ENCODE data around the gene CAMSAP2. TPM values are rescaled to one million over a fixed set of nuclear protein-coding genes. Genes with fewer than 3 reads are reported as not detected.

CAMSAP2 gene
- total RNA-seq, 1 donor from 2014 or later: 37.3 TPM

DNA sequence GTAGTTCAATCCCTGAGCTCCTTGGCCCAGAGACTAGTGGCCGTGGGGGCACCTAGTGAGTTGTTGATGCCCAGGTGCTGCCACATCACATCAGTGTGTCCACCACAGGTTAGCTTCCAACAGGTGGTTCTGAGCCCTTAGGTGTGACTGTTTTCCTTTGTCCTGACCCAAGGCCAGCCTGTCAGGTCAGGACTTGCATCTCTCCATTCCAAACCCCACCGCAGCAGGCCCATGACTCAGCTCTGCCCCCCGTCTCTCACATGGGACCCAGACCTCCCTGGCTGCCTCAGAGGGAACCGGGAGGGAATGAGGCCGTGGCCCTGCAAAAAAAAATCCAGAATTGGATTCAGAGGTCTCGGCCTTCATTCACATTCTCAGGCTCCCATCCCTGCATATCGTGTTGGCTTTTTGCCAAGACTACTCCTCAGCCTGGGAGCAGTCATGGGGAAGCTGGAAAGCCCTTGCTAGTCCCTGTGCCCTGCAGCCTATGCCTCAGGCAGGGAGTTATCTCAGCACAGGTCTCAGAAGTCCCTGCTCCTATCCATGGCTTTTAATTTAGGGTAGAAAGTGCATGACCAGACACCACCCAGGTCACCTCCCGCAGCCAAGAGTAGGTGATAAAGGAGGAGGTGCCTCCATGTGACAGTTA is 163.2 kb downstream of the CAMSAP2 start:
- no peak for DNase-seq

DNA sequence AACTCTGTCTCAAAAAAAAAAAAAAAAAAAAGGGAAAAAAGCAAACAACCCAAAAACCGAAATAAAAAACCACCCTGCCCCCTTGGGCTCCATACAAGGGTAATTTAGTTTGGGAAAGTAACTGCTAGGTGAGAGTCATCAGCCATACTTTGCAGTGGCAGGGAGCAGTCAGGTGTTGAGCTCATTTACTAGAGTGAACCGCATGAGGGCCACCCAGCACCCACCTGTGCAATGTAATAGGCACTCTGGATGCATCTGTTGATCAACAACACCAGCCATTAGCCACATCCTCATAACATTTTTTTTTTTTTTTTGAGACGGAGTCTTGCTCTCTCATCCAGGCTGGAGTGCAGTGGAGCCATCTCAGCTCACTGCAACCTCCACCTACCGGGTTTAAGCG is 165.1 kb downstream of the CAMSAP2 start:
- no peak for DNase-seq

DNA sequence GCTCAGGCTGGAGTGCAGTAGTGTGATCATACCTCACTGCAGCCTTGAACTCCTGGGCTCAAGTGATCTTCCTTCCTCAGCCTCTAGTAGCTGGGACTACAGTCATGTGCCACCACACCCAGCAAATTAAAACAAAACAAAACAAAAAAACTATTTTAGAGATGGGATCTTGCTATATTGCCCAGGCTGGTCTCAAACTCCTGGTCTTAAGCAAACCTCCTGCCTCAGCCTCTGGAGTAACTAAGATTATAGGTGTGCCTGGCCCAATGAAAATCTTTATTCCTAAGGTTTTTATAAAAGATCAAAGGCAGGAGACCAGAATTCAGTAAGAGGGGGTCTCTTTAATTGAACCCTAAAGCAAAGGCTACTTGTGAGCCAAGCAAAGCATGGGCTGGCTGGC is 166.1 kb downstream of the CAMSAP2 start:
- no peak for DNase-seq

DNA sequence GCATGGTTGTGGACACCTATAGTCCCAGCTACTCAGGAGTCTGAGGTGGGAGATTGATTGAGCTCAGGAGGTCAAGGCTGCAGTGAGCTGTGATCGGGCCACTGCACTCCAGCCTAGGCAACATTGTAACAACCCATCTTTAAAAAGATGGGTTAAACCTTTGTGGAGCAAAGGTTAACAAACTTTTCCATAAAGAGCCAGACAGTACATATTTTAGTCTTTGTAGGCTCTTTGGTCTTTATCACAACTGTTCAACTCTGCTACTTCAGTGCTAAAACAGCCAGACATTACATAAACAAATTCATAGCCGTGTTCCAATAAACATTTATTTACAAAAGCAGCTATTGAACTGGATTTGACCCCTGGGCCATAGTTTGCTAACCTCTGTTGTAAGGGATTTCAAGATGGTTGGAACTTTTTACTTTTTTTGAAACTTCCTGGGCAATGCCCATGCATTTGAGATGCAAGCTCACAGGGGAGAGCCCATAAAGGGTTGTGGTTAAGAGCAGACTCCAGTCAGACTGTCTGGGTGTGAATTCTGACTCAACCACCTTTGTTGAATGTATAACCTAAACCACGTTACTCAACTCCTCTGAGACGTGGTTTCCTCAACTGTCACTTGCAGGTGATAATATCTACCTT is 166.8 kb downstream of the CAMSAP2 start:
- no peak for DNase-seq

DNA sequence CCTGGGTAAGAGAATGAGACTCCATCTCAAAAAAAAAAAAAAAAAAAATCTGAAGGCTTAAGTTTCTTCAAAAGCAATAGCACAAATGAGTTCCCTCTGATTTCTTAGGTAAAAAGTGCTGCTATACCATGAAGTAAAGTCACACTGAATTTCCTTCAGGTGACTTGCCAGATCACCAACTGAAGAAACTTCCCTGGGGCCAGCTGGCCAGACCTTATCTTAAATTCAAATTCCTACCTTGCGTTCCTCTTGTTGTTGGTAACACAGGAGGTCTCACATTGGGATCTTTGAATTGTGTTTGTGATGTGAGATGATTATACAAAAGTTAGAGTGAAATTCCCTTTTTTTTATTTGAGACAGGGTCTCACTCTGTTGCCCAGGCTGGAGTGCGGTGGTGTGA is 167.8 kb downstream of the CAMSAP2 start:
- no peak for DNase-seq

DNA sequence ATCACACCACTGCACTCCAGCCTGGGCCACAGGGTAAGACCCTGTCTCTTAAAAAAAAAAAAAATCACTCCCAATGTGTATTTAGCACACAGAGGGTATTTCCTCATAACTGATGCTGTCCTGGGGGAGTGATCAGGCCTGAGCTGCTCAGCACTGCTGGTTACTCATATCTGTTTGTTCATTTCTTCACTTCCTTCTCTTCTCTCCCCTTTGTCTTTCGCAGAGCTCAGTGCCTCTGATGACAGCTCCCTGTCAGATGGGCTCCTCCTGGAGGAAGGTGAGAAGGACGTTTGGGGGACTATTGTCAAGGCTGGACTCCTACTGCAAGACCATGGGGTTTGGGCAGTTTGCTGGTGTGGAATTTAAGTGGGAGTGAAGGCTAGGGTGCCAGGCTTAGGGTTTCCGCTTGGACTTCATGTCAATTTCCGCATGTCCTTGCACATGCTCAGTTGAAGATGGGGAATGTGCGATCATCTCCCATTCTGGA is 169.0 kb downstream of the CAMSAP2 start:
- DNase-seq: no peak

DNA sequence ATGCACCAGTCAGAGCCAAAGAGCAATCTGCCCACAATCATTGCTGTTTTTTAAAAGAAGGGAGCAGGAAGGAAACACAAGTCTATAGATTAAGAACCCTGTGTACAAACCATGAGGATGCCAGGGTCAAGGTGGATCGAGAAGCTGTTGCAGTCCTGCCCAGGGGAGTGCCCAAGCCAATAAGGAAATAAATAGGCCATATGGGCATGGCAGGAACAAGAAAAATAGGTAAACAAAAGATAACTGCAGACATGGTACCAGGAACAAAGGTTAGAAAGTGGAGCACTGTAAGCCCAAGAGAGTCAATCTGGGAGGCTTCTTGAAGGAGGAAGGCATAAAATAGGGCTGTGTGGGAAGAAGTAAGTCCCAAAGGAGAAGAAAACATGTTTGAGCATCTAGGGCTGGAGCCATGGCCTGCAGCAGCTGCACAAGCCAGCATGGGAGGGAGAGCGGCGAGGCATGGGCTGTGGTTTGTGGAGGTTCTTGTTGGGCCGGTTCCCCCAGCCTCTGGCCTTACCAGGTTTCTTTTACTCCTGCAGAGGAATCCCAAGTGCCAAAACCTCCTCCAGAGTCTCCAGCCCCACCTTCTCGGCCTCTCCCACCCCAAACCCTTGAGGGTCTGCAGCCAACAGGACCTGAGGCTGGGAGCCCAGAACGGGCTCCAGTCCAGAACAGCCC is 169.6 kb downstream of the CAMSAP2 start:
- DNase-seq: no peak

DNA sequence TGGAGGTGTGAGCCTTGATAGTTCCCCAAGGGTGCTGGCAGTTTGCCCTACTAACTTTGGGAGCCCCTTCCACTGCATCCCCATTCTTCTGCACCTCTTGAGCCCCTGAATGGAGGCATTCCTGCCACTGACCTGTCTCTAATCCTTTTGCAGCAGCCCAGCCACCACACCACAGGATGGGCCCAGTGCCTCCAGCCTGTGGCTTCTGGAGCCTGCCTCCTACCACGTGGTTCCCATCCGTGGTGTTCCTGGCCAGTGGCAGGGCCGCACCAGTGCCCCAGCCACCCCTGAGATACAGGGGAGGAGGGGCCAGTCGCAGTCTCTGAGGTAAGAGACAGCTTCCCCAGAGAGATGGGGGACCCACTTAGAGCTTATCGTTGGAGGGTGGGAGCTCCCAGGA is 170.4 kb downstream of the CAMSAP2 start:
- DNase-seq: no peak

DNA sequence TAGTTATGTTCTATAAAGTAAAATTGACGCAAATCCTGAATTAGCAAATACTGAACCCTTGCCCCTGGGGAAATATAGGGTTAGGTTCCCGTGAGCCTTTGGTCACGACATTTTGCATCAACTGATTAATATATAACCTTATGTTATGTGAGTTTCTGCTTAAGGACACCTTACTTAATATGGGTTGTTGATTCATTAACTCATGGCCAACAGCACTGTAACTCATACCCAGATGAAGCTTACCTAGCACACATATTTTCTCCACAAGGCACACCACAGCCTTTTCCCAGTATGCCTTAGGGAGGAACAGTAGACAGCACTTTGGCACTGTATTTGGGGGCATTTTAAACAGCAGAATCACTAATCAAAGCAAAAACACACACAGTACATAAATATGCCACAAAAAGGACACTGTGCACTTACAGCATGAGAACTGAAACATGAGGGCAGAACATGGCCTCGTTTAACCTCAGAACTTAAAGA is 171.1 kb downstream of the CAMSAP2 start:
- DNase-seq: no peak

Other genes with a start within 250 kb of the CAMSAP2 start
- 3.1 and 18.0 TPM in 2 replicates for gene KIF14, start 118.1 kb upstream of the CAMSAP2 start, total RNA-seq
- 12.8 and 17.2 TPM in 2 replicates for gene DDX59, start 69.0 kb upstream of the CAMSAP2 start, total RNA-seq
- gene GPR25, start 134.1 kb downstream of the CAMSAP2 start, total RNA-seq: not detected in 2 replicates
- under 0.01 and 0.17 TPM in 2 replicates for gene INAVA, start 156.0 kb downstream of the CAMSAP2 start, total RNA-seq